GM19395 (cell line): ENCODE data around the gene CLDN19.
"Not testable (repeated sequence)": the region's sequence is repeated elsewhere in the genome, so short reads cannot be mapped to it uniquely, and the experiment has no call there.

Experiments
- ATAC-seq: cut with Tn5 transposase; IDR thresholded peaks from one replicate; pipeline ENCODE4 v1.9.1; 2021; ENCODE audit warnings: mild to moderate bottlenecking, moderate library complexity; ENCODE audit not compliant: unreplicated experiment

CLDN19 gene

GRCh38 chr1:42740851-42741580 is 980 bp upstream of the CLDN19 start:
- no peak for ATAC-seq

- ATAC-seq = no peak
Measured at GRCh38 chr1:42738678-42739226, 1.3 kb downstream of the CLDN19 start.

GRCh38 chr1:42737986-42738677 is 1.9 kb downstream of the CLDN19 start:
- ATAC-seq = no peak

- no peak for ATAC-seq
Measured at GRCh38 chr1:42737257-42737656, 2.8 kb downstream of the CLDN19 start.

GRCh38 chr1:42736571-42737200 is 3.4 kb downstream of the CLDN19 start:
- ATAC-seq = no peak

- no peak for ATAC-seq
Measured at GRCh38 chr1:42736152-42736551, 3.9 kb downstream of the CLDN19 start.

GRCh38 chr1:42735477-42736105 is 4.4 kb downstream of the CLDN19 start:
- no peak for ATAC-seq

- no peak for ATAC-seq
Measured at GRCh38 chr1:42735056-42735455, 5.0 kb downstream of the CLDN19 start.

- ATAC-seq = no peak
Measured at GRCh38 chr1:42734201-42735035, 5.6 kb downstream of the CLDN19 start.

GRCh38 chr1:42733415-42734200 is 6.4 kb downstream of the CLDN19 start:
- ATAC-seq = no peak

GRCh38 chr1:42732126-42732680 is 7.8 kb downstream of the CLDN19 start:
- no peak for ATAC-seq

GRCh38 chr1:42731585-42731984 is 8.5 kb downstream of the CLDN19 start:
- ATAC-seq = no peak

GRCh38 chr1:42730988-42731387 is 9.0 kb downstream of the CLDN19 start:
- ATAC-seq = no peak

- no peak for ATAC-seq
Measured at GRCh38 chr1:42730002-42730401, 10.0 kb downstream of the CLDN19 start.

- ATAC-seq = not testable (repeated sequence)
Measured at GRCh38 chr1:42725820-42726219, 14.2 kb downstream of the CLDN19 start.

- no peak for ATAC-seq
Measured at GRCh38 chr1:42723511-42723910, 16.5 kb downstream of the CLDN19 start.

- not testable (repeated sequence) for ATAC-seq
Measured at GRCh38 chr1:42722403-42722802, 17.6 kb downstream of the CLDN19 start.

- ATAC-seq = no peak
Measured at GRCh38 chr1:42721926-42722325, 18.1 kb downstream of the CLDN19 start.

GRCh38 chr1:42720868-42721267 is 19.2 kb downstream of the CLDN19 start:
- no peak for ATAC-seq
